ENCODE data around the gene HOXB6. TPM values are rescaled to one million over a fixed set of nuclear protein-coding genes. Genes with fewer than 3 reads are reported as not detected.
A peak's percentile ranks its signal among the peaks of the same experiment; 100 is the strongest.

HOXB6 gene
- polyA plus RNA-seq, 1 donor, result 9.8 TPM

DNA sequence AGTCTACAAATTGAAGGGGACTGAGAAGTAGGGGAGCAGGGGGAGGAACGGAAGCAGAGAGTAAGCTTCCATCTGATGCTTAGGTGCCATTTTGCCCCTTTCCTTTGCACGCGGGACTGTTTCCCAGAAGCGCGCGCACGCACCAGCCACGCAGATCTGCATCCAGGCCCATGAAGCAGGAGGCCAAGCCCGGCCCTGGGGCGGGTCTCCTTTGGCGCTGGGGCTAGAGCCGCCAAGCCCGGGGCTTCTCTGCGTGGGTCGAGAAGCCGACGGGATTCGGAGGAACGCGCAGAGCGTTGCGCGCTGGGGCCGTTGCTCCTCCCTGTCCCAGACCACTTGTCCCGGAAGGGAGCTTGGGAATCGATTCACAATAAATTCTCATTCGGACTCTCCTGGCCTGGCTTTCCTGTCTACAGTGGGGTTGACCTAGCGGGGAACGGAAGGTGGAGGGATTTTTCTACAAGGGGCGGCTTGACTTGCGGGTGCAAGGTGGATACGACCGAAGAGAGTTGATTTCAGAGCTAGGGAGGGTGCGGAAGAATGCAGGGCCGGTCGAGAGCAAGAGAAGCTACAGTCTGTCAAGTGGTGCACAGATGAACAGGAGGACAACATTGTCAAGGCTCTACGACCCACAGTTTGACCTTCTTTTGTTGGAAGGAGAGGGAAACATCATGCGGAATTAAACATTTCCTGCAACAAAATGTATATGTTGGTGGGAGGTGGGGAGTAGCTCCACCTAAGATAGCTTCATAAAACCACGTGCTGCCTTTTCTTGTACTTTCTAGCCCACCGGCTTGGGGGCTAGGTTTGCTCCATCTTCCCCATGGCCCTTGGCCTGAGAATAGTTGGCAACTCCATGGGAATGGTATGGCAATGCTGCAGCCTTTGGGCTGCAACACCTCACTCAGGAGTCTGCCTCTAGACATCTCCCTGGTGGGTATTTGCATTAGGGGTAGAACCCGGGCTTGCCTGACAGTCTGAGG, 16.9 kb upstream of the HOXB6 start:
- H3K4me3 ChIP-seq (ENCODE audit: low read length), result no peak overlapping the region
- no CpG with 5 or more reads among the region's 41 CpGs for whole genome bisulfite sequencing (ENCODE audit: insufficient coverage, low lambda C conversion rate)
- H3K9me3 ChIP-seq (ENCODE audit: control insufficient read depth, low read depth, low read length), result peaks cover 21% of the 10 kb centered on the region
- no peaks in the 10 kb centered on the region for H3K36me3 ChIP-seq (ENCODE audit: control insufficient read depth, insufficient read depth, low read length)
- peaks cover 44% of the 10 kb centered on the region for H3K4me1 ChIP-seq (ENCODE audit: control insufficient read depth, insufficient read depth, low read length)
- H3K27me3 ChIP-seq (ENCODE audit: control insufficient read depth, insufficient read depth, low read length), result peaks cover 98% of the 10 kb centered on the region
- no peak overlapping the region for H3K27ac ChIP-seq (ENCODE audit: low read length)
- no peak for DNase-seq

DNA sequence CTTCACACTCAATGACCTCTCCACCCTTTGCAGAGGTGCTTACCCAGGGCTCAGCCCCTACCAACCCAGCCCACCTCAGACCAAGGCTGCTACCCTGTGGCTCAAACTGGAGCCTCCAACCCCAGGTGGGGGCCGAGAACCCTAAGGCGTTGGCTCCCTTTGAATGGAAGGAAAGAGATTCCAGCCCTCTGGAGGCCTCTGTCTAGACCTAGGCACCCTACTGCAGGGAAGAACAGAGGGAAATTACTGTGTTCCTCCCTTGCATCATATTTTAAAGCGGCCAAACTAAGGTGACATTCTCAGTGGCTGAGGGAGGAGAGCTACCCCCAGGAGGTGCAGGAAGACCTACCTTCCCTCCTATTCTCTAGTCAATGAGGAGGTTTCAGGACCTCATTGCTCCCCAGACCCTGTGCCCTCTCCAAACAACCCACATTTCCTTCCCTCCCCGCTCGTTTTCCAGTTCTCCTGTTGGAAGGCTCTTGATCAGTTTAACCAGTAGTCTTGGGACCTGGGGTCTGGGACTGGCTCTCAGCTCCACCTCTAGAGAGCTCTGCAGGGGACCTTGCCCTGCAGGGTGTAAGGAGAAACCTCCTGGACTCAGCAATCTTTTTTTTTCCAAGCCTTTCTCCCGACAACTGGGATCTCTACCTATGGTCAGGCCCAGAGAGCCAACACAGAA, 15.8 kb upstream of the HOXB6 start:
- no peaks in the 10 kb centered on the region for H3K36me3 ChIP-seq (ENCODE audit: control insufficient read depth, insufficient read depth, low read length)
- peaks cover 99% of the 10 kb centered on the region for H3K27me3 ChIP-seq (ENCODE audit: control insufficient read depth, insufficient read depth, low read length)
- peaks cover 19% of the 10 kb centered on the region for H3K9me3 ChIP-seq (ENCODE audit: control insufficient read depth, low read depth, low read length)
- WGBS (ENCODE audit: insufficient coverage, low lambda C conversion rate), result no CpG with 5 or more reads among the region's 6 CpGs
- peaks cover 40% of the 10 kb centered on the region for H3K4me1 ChIP-seq (ENCODE audit: control insufficient read depth, insufficient read depth, low read length)
- no peak overlapping the region for H3K27ac ChIP-seq (ENCODE audit: low read length)
- H3K4me3 ChIP-seq (ENCODE audit: low read length), result no peak overlapping the region
- DNase-seq, result no peak

DNA sequence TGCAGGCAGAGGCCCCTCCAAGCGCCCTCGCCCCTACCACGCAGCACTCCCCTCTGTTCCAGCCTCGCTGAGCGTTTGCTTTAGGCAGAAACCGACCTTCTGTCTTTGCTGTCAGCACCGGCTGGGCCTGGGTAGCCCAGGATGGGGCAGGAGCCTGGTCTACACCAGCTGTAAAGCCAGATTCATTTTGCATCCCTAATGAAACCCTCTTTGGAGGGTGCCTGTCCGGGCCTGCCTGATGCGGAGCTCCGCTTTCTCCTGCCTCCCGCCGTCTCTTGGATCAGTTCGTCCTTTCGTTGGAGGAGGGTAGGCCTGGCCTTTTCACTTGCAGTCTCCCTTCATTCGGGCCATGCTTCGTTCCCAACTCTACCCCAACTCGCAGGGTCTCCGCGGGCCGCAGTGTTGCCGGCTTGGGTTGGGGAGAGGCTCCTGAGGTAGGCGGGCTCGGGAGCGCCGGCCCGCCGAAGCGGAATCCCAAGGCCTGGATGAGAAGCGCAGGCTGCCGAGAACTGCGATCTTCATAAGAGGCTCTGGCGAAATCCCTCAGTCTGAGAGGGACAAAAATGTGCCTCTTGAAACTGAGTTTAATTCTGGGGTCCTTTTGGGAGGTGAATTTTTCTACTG, 15.2 kb upstream of the HOXB6 start:
- no peaks in the 10 kb centered on the region for H3K36me3 ChIP-seq (ENCODE audit: control insufficient read depth, insufficient read depth, low read length)
- peaks cover 21% of the 10 kb centered on the region for H3K9me3 ChIP-seq (ENCODE audit: control insufficient read depth, low read depth, low read length)
- DNase-seq, result no peak
- H3K27ac ChIP-seq (ENCODE audit: low read length), result no peak overlapping the region
- peaks cover 99% of the 10 kb centered on the region for H3K27me3 ChIP-seq (ENCODE audit: control insufficient read depth, insufficient read depth, low read length)
- H3K4me1 ChIP-seq (ENCODE audit: control insufficient read depth, insufficient read depth, low read length), result peaks cover 37% of the 10 kb centered on the region
- WGBS (ENCODE audit: insufficient coverage, low lambda C conversion rate), result no CpG with 5 or more reads among the region's 32 CpGs
- H3K4me3 ChIP-seq (ENCODE audit: low read length), result no peak overlapping the region

DNA sequence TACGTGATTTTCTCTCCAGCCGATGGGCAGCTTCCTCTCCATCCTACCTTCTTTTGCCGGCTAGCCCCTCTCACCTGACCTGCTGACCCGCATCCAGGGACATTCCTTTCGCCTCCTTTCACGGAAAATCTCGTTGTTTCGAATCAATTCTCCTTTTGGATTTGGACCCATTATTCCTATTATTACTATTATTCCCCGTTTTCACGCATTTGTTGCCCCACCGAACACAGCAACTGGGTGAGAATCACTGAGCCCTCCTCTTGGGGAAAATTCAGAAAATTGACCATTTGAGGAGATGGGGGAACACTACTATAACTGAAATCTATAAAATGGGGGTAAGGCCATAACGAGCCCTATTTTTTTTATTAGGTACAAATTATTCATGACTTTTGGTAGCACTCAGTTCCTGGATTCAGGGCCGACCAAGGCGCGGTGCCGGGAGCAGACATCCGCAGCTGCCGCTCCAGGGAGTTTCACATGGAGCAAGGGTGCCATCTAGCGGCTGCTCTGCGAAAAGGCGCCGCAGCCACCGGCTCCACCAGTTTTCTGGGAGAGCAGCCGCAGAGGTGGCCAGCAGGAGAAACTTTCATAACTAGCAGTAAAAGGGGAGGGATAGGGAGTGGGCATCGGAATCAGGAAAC, 13.6 kb upstream of the HOXB6 start:
- DNase-seq, result peak; percentile 84 to 85
- H3K27ac ChIP-seq (ENCODE audit: low read length), result no peak overlapping the region
- peak overlapping the region; percentile 30 for H3K4me3 ChIP-seq (ENCODE audit: low read length)
- peaks cover 99% of the 10 kb centered on the region for H3K27me3 ChIP-seq (ENCODE audit: control insufficient read depth, insufficient read depth, low read length)
- H3K36me3 ChIP-seq (ENCODE audit: control insufficient read depth, insufficient read depth, low read length), result no peaks in the 10 kb centered on the region
- 5% methylated on average over 5 of the region's 25 CpGs for WGBS (ENCODE audit: insufficient coverage, low lambda C conversion rate)
- H3K4me1 ChIP-seq (ENCODE audit: control insufficient read depth, insufficient read depth, low read length), result peaks cover 40% of the 10 kb centered on the region
- peaks cover 26% of the 10 kb centered on the region for H3K9me3 ChIP-seq (ENCODE audit: control insufficient read depth, low read depth, low read length)

DNA sequence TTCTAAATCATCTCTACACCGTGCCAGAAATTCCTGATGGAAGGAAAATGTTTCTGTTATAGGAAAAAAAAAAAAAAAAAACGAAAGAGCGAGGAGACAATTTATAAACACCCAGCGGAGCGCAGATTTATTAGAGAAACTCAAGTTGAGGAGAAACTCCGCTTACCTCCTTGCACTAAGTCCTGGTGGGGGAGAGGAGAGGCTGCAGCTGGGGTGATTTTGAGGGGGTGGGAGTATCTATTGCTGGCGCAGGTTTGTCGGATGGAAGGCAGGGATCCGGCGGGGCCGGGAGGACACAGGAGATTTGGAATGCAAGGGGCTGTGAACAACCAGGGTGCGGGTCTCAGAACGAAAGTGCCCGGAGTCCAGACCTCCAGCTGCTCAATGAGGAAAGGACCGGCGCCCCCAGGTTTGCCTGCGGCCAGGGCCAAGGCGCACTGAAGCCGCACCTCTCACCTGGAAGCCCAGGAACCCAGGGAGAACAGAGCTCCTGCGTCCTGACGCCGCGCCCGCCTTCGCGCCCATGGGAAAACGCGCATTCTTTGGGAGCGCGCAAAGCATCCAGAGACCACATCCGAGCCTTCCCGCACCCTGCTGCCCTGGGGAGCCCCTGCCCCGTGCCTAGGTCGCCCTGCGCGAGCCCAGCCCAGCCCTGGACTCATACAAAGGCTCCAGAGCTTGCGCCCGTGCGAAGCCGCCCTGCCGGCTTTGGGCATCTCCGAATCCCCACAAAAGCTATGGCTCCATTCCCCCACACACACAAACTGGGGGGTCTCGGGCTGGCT, 12.9 kb upstream of the HOXB6 start:
- no peak for DNase-seq
- Histone ChIP-seq H3K27me3 (ENCODE audit: control insufficient read depth, insufficient read depth, low read length) (peaks cover 98% of the 10 kb centered on the region), H3K4me3 (ENCODE audit: low read length) (no peak overlapping the region), H3K27ac (ENCODE audit: low read length) (no peak overlapping the region), H3K4me1 (ENCODE audit: control insufficient read depth, insufficient read depth, low read length) (peaks cover 40% of the 10 kb centered on the region), H3K36me3 (ENCODE audit: control insufficient read depth, insufficient read depth, low read length) (no peaks in the 10 kb centered on the region), H3K9me3 (ENCODE audit: control insufficient read depth, low read depth, low read length) (peaks cover 26% of the 10 kb centered on the region)
- WGBS (ENCODE audit: insufficient coverage, low lambda C conversion rate), result no CpG with 5 or more reads among the region's 43 CpGs

DNA sequence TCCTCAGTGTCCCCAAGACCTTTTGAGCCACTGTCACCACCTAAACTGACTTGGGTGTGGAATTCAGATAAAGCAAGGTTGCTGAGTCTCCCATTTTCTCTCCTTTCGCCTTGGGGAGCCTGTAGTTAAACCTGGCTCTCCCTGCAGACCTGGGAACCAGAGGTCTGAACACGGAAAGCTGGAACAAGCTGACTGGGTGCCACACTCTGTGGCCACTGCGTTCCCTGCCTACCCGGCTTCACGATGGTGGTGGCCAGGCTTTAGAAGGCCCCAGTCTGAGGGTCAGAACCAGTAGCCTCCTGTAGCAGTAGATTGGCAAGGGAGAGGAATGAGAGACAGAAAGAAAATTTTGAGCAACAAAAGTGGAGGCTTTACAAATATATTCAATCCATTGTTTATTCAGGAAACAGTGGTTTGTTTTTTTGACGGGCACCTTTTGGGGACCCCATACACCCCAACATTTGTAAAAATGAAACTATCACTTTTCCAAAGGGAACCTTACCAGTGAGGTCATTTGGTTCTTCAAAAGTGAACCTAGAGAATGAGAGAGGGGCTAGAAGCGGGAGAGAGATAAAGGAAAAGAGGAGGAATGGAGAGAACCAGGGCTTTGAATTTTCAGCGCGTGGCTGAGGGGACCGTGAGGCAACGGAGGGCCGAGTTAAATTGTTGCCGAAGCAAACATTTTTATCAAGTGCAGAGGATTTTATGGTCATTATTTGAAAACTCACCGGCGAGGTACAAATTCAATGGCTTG, 12.1 kb upstream of the HOXB6 start:
- Histone ChIP-seq H3K36me3 (ENCODE audit: control insufficient read depth, insufficient read depth, low read length) (no peaks in the 10 kb centered on the region), H3K4me3 (ENCODE audit: low read length) (no peak overlapping the region), H3K27ac (ENCODE audit: low read length) (no peak overlapping the region), H3K4me1 (ENCODE audit: control insufficient read depth, insufficient read depth, low read length) (peaks cover 41% of the 10 kb centered on the region), H3K27me3 (ENCODE audit: control insufficient read depth, insufficient read depth, low read length) (peaks cover 98% of the 10 kb centered on the region), H3K9me3 (ENCODE audit: control insufficient read depth, low read depth, low read length) (peaks cover 32% of the 10 kb centered on the region)
- 10% methylated on average over 2 of the region's 15 CpGs for WGBS (ENCODE audit: insufficient coverage, low lambda C conversion rate)
- DNase-seq, result no peak

DNA sequence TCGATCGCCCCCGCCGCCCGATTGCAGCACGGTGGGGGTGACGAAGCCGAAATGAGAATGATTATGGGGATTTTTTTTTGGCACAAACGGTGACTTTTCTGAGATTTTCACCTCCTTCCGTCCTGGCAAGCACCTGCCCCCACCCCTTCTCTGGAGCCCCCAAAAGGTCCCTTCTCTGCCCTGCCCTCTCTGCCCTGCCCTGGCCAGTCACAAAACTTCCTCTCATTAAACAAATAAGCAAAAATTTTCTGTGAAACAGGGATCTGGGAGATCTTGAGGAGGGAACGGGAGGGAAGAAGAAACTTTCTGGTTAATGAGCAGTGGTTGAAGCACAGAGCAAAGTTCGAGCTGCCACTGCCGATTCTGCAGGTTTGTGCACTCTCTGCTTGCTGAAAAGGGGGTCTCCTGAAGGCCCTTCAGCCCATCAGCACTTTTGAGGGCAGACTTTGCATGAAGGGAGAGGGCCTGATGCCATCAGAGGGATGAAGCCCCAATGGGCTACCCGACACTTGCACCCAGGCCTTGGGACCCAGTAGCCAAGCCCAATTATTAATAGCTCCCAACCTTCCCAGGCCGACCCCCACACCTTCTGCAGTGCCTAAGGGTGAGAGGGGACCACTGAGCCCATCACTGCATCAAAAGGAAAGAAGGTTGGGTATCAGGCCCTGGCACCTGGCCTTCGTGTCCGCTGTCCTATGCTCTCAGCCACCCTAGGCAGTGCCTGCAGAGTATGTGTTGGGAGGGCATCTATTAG, 11.4 kb upstream of the HOXB6 start:
- WGBS (ENCODE audit: insufficient coverage, low lambda C conversion rate), result no CpG with 5 or more reads among the region's 17 CpGs
- Histone ChIP-seq H3K9me3 (ENCODE audit: control insufficient read depth, low read depth, low read length) (peaks cover 32% of the 10 kb centered on the region), H3K36me3 (ENCODE audit: control insufficient read depth, insufficient read depth, low read length) (no peaks in the 10 kb centered on the region), H3K4me1 (ENCODE audit: control insufficient read depth, insufficient read depth, low read length) (peaks cover 41% of the 10 kb centered on the region), H3K27ac (ENCODE audit: low read length) (no peak overlapping the region), H3K4me3 (ENCODE audit: low read length) (no peak overlapping the region), H3K27me3 (ENCODE audit: control insufficient read depth, insufficient read depth, low read length) (peaks cover 98% of the 10 kb centered on the region)
- DNase-seq, result no peak

DNA sequence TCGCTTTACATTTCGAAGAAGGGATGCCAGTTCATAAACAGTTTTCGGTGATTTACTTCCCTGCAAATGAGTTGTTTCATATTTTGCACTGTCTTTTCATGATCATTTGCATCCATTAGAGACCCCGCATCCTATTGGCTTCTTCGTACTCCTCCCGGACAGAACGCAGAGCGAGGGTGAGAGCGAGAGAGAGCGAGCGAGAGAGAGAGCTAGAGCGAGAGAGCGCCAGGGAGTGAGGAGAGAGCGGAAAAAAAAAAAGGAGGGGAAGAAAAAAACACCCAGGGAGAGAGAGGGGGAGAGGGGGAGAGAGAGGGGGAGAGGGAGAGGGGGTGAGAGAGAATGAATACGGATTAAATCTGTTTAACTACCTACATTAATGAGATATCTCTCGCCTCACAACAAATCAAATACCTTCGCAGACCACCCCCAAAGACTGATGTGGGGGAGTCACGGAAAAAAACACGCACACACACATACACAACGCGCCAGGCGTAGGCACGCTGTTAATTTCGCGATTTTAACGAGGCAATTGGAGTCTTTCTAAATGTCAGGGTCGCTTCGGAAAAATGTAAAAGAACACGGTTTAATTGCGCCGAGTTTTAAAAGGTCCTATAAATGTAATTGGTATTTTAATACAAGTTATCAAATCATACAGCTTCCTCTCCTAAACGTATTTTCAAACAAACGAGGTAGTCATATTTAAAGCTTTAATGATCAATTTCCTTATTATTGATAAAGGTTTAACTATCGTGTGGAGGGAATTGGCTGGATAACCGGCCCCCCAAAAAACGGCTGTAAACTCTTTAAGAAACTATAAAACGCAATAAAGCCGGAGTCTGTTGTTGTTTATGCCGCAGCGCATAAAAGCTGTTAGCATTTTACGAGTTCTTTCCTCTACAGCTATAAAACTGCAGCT, 10.5 kb upstream of the HOXB6 start, which contains the start of gene HOXB8:
HOXB8 (minus strand) TSS at position 246 of the 916 bp plus-strand sequence. CDS start 588 bp downstream, outside the sequence.
- Histone ChIP-seq H3K4me3 (ENCODE audit: low read length) (peak within 1 kb of the TSS; percentile 38), H3K27me3 (ENCODE audit: control insufficient read depth, insufficient read depth, low read length) (peaks cover 98% of the 10 kb centered on the region), H3K27ac (ENCODE audit: low read length) (peak within 1 kb of the TSS; percentile 3), H3K9me3 (ENCODE audit: control insufficient read depth, low read depth, low read length) (peaks cover 39% of the 10 kb centered on the region), H3K36me3 (ENCODE audit: control insufficient read depth, insufficient read depth, low read length) (no peaks in the 10 kb centered on the region), H3K4me1 (ENCODE audit: control insufficient read depth, insufficient read depth, low read length) (peaks cover 40% of the 10 kb centered on the region)
- no peak for DNase-seq
- WGBS (ENCODE audit: insufficient coverage, low lambda C conversion rate), result 10% methylated on average over 5 of the region's 41 CpGs

Measured in large intestine (tissue), 3 donors.